HG03565 (cell line): Measurements from ENCODE around the gene HDAC7.

Source experiments
- ATAC-seq: cut with Tn5 transposase; IDR thresholded peaks from one replicate; pipeline ENCODE4 v1.9.1; 2021; ENCODE audit warnings: mild to moderate bottlenecking, moderate library complexity; ENCODE audit not compliant: unreplicated experiment

The HDAC7 gene

DNA sequence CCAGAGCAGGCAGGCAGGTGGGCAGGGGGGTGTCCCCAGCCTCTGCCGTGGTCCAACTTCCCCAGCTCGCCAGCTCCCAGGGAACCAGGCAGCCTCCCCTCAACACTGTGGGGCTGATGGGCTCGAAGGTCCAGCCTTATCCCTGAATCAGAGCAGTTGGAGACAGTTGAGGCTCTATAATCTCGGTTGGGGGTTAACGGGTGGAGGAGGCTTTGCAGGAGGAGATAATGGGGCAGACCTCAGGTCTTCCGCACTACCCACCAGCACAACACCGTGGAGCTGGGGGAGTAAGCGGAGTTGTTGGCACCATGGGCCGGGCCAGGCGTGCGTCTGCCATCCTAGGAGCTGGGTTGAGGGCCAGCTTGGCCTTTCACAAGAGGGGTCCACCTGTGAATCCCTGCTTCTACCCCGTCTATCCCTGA is 13.9 kb upstream of the HDAC7 start:
- no peak for ATAC-seq

- no peak for ATAC-seq
Observed at GRCh38 chr12:47832263-47832933, 12.7 kb upstream of the HDAC7 start.

DNA sequence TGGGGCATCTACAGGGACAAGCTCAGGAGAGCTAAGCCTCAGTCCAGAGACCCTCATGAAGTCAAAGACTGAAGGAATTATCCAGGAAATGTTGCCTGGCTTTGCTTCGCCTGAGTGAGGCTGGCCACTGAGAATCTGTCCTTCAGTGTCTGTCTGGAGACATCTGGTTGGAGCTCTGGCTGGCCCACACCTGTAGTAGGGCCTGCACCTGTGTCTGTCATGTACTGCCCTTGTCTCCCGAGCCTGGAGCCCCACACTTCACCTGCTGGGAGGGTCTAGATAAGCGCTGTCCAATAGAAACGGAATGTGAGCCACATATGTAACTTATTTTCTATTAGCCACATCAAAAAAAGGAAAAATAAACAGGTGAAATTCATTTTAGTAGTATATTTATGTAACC is 9.9 kb upstream of the HDAC7 start:
- ATAC-seq, result no peak

GRCh38 chr12:47828976-47829482 is 9.3 kb upstream of the HDAC7 start:
- ATAC-seq, result no peak

DNA sequence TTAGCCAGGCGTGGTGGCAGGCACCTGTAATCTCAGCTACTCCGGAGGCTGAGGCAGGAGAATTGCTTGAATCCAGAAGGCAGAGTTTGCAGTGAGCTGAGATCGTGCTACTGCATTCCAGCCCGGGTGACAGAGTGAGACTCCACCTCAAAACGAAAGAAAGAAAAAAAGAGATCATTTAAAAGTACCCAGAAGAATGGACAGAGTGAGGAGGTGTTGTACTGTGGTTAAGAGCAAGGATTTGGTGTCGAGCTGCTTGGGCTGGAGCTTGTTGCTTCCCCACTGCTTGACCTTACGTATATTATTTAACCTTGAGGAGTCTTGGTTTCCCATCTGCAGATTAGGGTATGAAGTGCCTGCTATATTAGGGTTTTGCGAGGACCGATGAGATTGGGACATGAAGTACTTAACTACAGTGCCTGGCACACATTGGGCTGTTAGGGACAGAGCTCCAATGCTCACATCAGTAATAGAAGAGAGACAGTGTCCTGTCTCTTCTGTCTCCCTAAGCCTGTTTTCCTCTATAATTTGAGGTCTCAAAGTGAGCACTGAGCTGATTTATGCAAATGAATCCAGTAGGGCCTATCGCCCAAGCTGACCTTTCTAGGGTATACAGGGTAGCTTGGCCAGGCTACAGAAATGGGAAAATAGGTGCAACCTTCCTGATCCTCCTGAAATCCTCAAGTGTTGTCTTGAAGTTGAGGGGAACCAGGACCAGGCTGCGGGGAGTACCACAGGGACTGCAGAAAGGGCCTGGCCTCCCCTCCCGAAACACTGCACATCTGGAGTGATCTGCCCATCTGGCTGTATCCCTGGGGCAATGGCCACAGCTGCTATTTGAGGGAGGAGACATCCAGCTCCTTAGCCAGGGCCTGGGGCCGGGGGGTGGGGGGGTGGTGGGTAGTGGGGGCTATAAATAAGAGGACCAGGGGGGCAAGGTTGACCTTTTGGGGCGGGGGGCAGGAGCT is 8.6 kb upstream of the HDAC7 start:
- ATAC-seq, result no peak

DNA sequence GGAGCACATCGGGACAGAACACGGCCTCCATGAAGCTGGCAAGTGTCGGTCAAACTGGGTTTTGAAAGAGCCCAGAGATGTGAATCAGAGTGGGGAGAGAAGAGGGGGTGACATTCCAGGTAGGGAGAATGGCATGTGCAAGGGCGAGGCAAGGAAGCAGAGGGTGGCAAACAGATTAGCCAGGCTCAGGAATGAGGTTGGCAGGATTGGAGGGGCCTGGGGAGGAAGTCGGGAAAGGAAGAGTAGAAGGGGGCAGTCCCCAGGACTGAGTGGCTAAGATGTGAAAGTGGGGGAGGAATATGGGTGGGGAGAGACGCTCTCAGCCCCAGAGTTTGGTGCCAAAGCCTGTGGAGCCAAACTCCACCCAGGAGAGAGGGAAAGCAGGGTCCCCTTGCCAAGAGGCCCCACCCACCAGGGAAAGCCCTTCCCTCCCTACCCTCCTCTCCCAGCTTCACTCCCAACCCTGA is 5.5 kb upstream of the HDAC7 start:
- ATAC-seq, result no peak

DNA sequence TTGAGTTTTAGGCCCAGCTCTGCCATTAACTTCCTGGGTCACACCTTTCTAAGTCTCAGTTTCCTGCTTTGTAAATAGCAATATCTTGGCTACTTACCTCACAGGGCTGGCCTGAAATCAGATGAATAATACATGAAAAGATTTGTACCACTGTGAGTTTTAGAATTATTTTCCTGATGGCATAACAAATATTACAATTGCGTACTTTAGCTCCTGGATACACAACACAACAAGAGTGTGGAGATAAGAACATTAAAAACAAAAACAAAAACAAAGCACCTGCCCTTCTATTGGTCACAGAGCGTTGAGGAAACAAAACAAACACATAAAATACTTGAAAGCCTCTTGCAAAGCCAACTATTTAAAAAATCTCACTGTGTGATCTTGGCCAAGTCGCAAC is 4.9 kb upstream of the HDAC7 start:
- ATAC-seq, result no peak

- ATAC-seq, result no peak
Observed at GRCh38 chr12:47824198-47824597, 4.5 kb upstream of the HDAC7 start.

DNA sequence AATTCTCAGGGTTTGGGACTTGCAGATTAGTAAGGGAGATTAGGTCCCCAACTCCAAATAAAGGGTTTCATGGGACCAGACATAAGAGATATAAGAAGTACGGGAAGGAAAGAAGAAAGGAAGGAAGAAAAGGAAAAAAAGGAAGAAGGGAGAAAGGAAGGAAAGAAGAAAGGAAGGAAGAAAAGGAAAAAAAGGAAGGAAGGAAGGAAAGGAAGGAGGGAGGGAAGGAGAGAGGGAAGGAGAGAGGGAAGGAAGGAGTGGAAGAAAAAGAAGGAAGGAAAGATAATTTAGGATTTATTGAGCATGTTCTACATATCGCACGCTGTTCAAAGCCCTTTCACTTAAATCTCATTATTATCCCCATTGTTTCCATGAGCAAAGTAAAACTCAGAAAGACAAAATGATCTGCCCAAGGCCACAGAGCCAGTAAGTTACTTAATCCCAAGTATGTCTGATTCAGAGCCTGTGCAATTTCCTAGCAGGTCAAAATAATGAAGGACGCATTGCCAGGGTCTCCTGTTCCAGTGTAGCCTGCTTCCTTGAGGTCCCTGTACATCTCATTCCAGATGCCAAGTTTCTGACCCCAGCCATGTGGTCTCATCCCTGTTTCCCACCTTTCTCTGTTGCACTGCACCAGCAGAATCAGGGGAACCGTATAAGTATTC is 3.9 kb upstream of the HDAC7 start:
- ATAC-seq, result no peak

DNA sequence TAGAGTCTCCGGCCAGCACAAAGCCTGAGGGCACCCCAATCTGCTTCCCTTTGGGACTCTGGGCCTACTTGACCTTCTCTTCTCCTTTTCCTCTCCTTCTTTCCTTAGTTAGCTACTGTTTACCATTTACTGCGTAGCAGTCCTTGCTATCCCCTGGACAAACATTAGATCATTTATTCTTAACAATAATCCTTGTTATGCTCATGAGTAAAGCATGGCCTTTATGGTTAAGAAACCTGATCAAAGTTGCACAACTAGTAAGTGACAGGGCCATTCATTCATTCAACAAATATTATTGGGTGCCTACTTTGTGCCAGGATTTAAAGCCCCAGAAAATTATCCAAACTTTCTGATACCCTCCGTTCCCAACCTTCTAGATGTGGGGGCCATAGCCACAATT is 3.2 kb upstream of the HDAC7 start:
- no peak for ATAC-seq

GRCh38 chr12:47822401-47822800 is 2.7 kb upstream of the HDAC7 start:
- no peak for ATAC-seq

GRCh38 chr12:47821346-47821706 is 1.6 kb upstream of the HDAC7 start:
- ATAC-seq, result no peak

DNA sequence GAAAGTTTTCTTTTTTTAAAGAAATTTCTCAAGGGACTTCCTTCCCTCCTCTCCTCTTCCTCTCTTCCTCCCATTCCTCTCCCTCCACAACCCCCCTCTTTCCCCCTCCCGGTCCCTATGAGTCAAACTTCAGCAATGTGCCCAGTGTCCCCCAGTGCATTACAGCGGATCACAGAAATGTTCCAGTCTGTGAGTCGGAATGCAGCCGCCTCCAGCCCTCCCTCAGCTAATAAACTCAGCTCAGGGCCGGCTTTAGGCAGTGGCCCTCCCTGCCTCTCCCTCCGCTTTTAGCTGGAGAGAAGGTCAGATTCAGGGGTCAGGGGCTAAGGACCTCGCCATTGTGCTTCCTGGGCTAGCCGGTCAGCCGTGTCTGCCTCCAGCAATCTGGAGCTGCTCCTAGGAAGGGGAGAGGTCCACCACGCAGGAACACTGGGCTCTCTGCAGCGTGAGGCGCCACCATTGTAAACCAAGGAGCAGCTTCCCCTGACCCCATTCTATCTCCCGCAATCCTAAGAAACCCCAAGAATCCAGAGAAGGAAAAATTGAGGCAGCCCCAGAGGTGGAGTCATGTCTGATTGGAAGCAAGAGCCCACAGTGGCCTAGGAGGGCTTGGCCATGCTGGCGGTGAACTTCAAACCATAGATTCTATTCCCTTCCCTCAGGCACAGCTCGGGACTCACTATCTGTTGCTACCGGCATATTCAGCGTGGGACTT is 1.1 kb upstream of the HDAC7 start:
- no peak for ATAC-seq

DNA sequence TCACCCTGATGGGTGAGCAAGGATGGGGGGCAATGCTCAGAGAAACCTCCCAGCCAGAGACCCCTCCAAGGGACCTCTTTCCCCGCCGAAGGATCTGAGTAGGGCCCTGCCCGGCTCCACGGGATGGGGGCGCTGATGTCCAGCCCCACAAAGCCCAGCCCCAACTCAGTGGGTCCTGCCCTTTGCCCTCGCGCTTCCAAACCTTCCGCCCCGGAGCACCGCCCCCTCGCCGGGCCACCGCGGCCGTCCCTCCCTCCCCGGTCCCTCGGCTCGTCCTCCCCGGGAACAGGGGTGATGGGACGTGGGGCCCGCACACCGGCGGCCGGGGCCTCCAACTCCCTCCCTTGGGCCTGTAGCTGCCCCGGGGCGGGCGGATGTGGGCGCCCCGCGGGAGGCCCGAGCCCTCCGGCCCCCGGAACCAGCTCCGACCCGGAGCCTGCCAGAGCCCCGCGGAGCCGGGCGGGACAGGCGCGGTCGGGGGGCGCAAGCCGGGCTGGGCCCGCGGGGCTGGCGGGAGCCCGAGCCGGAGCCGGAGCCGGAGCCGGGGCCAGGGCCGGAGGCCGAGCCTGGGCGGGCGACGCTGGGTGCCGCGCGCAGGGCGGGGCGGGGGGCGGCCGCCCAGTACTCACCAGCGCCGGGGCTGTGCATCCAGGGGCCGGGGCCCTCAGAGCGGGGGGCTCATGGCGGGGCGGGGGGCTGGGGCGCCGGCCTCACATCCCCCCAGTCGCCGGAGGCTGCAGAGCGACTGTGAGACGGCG is 386 bp downstream of the HDAC7 start:
- no peak for ATAC-seq

DNA sequence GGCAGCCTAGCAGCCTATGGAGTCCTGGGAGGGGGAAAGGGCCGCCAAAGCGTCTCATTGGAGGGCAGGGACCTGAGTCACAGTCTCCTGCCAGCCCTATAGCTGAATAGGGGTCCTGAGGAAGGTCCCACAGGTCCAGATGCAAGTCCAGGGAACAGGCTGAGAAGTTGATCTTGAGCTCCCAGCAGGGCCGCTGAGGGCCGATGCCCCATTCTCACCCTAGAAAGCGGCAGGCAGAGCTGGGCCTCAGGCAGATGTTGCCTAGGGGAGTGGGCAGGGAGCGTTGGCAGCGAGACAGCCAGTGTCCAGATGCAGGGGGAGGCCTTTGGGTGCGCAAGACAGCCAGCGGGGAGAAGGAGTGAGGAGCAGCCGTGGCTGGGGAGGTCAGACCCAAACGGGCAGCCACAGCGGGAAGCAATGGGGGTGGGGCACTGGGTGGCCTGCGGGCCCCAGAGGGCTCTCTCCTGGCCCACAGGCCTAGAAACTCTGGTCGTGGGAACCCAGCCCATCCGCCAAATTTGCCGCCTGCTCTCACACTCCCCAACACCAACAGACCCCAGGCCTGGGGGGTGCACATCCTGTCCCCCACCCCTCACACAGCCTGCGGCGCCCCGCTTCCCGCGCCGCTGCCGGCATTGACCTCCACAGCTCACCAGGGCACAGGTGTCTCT is 1.1 kb downstream of the HDAC7 start:
- ATAC-seq, result no peak

DNA sequence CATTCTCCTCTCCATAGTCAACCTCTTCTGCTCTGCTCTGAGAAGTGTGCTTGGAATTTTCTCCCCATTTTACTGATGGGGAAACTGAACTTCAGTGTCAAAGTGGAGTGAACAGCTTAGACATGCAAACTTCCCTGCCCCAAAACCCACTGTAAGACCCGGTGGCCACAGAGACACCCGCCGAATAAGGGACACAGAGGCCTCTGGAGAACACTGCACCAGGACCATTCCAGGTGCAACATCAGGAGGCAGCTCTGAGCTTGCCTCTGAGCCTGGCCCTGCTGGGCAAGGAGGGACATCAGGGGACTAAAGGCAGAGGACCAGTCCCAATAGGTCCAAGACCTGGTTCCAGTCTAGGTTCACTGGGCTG is 1.7 kb downstream of the HDAC7 start:
- ATAC-seq, result no peak

DNA sequence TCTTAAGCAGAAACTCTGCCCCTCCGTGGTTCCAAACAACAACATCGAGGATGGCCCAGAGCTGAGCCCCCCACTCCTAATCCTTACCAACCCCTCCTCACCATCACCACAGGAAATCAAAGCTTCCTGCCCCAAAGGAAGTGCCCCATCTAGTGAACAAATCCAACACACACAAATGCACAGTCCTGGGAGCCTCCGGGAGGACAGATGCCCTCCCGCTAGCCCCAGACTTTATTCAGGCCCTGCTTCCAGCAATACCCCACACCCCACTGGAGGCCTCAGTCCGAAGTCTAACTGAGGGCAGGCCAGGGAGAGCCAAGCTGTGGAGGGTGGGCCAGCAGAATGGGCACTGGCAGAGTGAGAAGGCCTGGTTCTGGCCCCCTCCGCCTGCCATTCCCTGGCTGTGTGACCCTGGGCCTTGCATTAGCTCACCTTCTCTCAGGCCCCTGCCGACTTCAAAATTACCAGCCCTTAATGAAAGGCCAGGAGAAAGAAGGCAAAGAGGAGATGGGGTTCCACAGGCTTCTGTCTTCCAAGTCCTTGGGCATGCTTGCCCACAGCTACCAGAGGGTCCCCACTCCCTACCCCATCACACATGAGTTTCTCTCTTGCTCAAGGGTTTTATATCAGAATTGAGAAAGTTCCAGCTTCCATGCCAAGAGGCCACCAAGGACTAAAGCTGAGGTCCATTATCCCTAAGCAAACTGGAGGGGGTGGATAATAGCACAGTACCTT is 2.3 kb downstream of the HDAC7 start:
- ATAC-seq, result no peak

DNA sequence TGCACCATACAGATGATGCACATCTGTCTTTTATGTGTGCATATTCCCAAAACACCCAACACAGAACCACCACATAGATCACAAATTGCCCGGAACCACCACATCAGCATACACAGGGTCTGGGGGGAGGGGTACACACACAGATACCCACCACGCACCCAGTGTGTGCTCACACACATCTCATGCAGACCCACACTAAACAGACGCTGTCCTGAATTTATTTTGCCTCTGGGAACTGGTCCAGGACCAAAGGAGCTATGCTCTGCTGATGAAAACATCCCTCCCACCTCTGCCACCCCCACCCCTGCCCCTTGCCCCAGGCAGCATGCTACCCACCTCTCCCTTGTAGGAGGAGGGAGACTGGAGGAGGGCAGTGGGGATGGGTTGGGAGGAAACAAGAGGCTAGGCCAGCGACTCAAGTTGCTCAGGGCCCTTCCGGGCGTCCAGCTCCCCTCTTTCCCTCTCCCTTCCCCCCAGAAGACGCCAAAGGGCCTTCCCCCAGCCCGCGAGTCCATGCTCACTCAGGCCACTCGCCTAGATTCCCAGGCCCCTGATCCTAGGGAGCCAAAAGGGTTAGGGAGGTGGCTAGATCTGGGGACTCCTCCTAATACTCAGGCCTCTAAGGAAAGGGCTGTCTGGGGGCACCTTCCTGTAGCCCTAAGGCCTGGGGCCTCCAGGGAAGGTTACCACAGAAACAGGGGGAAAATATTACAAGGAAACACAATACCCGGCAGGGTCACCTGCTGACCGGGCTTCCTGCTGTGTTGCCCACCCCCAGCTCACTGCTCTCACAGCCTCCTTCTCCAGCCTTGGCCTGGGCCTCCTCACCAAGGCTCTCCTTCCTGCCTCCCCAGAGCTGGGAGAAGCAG is 3.1 kb downstream of the HDAC7 start:
- ATAC-seq, result no peak
